HG03097 (cell line): ENCODE data around the gene CSKMT.
"Not testable (repeated sequence)": the region's sequence is repeated elsewhere in the genome, so short reads cannot be mapped to it uniquely, and the experiment has no call there.

Experiments used
- ATAC-seq: cut with Tn5 transposase; IDR thresholded peaks from one replicate; pipeline ENCODE4 v1.9.1; 2021; ENCODE audit not compliant: unreplicated experiment, low FRiP score

The CSKMT gene

DNA sequence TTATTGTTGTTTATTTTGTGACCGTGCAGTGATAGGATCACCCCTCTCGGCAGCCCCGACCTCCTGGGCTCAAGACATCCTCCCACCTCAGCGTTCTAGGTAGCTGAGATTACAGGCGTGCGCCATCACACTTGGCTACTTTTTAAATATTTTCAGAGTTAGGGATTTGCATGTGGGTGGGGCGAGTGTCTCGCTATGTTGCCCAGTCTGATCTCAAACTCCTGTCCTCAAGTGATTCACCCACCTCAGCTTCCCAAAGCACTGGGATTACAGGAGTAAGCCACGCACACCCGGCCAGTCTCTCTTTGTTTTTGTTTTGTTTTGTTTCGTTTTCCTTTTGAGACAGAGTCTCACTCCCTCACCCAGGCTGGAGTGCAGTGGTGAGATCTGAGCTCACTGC lies 10.8 kb upstream of the CSKMT start:
- ATAC-seq, result no peak

DNA sequence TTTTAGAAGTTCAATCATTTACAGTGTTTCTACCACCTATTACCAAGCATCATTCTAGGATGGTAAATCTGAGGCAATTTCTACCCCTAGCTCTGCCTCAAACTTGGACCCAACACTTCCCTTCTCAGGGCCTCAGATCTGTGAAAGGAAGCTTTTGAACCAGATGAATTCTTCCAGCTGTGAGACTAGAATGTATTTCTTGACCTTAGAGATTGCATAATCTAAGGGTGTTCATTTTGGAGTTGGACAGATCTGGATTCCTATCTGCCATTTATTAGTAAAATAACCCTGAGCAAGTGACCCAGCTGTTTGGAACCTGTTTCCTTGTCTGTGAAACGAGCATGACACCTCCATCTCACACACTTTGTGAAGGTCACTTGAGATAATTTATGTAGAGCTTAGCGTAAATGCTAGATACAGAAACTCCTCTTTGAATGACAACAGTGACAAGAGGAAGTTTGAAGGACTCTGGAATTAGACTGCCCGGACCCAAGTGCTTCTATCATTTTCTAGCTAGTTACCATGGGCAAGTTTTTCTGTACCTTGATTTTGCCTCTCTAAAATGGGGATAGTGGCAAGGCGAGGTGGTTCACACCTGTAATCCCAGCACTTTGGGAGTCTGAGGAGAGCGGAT lies 8.2 kb upstream of the CSKMT start:
- ATAC-seq, result no peak

DNA sequence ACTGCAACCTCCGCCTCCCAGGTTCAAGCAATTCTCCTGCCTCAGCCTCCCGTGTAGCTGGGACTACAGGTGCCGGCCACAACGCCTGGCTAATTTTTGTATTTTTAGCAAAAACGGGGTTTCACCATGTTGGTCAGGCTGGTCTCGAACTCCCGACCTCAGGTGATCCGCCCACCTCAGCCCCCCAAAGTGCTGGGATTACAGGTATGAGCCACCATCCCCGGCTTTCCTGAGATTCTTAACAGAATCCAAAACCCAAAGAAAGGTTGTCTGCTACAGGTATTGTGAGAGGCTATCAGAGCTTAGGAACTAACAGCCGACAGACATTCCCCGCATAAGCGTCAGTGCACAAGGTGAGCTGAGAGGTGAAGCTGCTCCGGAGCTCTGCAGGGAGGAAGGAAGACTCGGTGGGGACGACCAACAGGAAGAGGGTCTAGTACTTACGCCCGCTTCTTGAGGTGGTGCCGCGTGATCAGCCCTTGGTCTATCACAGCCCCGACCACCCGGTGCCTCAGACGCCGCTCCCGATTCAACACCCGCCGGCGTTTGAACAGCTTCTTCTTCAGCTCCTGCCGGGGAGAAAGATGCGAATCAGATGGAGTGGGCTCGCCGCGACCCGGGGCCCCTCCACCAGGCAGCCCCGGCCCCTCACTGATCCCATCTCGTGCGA lies 572 bp upstream of the CSKMT start:
- ATAC-seq, result peak; percentile 16

- peak; percentile 19 for ATAC-seq
These were observed 617 bp downstream of the CSKMT start for GRCh38 chr11:62665599-62666258.

DNA sequence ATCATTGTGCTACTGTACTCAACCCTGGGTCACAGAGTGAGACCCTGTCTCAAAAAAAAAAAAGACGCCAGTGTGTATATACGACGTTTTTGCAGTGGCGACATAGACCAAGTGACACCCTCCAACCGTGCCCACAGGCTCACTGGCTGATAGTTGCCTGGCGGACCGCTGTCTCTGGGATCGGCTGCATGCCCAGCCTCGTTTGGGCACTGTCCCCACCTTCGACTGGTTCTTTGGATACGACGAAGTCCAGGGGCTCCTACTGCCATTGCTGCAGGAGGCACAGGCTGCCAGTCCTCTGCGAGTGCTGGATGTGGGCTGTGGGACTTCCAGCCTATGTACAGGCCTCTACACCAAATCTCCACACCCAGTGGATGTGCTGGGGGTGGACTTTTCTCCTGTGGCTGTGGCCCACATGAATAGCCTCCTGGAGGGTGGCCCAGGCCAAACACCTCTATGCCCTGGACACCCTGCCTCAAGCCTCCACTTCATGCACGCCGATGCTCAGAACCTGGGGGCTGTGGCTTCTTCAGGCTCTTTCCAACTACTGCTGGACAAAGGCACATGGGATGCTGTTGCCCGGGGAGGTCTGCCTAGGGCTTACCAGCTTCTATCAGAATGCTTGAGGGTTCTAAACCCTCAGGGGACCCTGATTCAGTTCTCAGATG lies 1.3 kb downstream of the CSKMT start:
- ATAC-seq, result no peak

DNA sequence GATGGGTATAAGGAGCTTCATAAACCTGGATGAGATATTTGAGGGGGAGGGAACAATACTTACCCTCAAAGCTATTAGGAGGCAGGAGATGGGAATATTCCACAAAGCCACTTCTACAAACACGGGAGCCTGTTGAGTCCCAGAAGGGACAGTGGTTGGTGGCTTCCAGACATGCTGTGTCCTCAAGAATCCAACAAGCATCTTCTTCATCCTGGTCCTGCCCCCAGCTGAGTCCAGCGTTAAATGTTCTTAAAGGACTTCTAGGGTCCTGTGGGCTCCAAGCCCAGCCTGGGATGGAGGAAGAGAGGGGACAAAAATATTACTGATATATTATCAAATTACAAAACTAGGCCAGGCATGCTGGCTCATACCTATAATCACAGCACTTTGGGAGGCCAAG lies 2.3 kb downstream of the CSKMT start:
- no peak for ATAC-seq

GRCh38 chr11:62669420-62670161 lies 4.5 kb downstream of the CSKMT start:
- ATAC-seq, result no peak

- ATAC-seq, result no peak
These were observed 6.1 kb downstream of the CSKMT start for GRCh38 chr11:62671236-62671607.

- peak; percentile 41 for ATAC-seq
These were observed 6.7 kb downstream of the CSKMT start, which contains the start of the genes LBHD1 and UQCC3 for GRCh38 chr11:62671608-62672389. LBHD1 (minus strand) TSS chr11:62672267; CDS start chr11:62670031, 2,236 bp downstream. UQCC3 (plus strand) TSS chr11:62671673; CDS start chr11:62671746, 73 bp downstream.

DNA sequence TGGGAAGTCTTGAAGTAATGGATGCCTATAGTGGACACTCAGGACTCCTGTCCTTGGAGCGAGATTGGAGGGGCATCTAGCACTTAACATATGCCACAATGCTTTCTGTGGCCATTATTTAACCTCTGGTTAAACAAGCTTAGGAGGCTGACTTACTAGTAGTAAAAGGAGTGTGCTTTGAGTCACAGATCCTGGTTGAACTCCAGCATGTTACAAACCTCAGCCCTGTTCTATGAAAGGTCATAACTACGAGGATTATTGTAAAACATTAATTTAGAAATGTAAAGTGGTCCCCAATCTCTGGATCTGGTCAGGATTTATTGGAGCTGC lies 8.0 kb downstream of the CSKMT start:
- no peak for ATAC-seq

GRCh38 chr11:62675415-62675814 lies 10.3 kb downstream of the CSKMT start:
- not testable (repeated sequence) for ATAC-seq

DNA sequence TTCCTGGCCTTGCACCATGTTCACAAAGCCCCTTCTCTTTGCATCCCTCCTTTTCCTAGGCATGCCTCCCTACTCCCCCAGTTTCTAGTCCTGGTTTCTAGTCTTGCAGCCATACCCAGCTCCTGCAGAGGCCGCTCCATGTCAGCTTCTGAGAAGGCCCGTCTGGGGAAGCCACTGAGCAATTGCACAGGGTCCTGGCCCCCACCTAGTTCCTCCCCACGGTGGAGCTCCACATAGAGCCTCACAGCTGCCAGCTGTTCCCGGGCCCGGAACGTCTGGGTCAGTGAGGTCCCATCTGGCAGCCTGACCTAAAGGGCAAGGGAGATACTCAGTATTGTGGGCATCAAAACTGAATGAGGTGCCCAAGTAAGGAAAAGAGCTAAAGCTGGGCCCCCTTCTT lies 11.6 kb downstream of the CSKMT start:
- no peak for ATAC-seq

DNA sequence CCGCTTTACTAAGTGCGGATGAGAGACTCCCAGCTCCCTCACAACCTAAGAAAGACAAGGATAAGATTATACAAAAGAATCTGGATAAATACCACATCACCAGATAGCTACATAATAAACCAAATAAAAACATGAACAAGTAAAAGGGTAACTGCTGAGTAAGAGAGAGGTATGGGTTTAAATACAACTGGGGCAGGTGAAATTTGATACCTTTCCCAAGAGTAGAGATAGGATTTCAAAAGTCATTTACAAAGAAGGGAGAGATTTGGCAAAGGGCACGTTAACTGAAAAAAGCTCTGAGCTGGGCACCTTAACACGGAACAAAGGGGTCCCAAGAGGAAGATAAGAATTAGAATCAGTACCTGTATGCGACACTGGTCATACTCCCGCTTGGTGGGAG lies 12.0 kb downstream of the CSKMT start:
- ATAC-seq, result no peak

DNA sequence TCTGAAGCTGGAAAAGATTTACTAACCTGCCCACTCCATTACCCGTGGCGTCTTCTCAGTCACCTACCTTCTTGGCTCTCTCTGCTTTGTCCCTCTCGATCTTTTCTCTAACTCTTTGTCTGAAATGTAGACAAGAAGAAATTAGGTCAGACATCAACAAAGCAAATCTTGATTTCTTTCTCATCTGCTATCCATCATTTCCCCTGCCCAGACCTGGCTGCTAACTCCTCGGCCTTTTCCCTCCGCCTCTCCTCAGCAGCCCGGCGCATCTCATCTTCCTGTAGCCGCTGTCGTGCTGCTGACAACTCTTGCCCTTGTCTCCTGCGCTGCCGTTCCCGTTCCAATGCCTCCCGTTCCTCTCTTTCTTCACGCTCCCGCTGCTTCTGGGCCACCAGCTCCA lies 12.6 kb downstream of the CSKMT start:
- no peak for ATAC-seq

- no peak for ATAC-seq
These were observed 13.3 kb downstream of the CSKMT start for GRCh38 chr11:62678433-62678769.

- ATAC-seq, result no peak
These were observed 13.9 kb downstream of the CSKMT start, which contains the start of gene UBXN1 for GRCh38 chr11:62678770-62679696. UBXN1 (minus strand) TSS chr11:62679073; CDS start chr11:62678923, 150 bp downstream.

DNA sequence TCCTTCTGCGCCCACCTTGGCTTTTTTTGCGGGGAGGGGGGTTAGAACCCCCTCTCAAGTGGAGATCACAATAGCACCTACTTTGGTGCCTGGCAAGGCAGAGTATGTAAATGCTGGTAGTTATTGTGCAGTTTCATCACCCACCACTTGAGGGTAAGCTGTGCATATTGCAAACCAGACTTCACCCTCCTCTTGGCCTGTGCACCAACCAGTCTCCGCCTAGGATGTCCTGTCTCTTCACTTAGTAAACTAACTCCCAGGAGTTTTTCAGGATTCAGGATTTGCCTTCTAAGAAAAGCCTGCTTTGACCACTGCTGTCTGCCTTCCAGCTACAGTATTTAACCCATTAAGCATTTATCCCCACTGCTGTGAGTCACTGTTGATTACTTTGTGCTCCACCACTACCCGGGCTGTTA lies 15.7 kb downstream of the CSKMT start:
- peak; percentile 55 for ATAC-seq

DNA sequence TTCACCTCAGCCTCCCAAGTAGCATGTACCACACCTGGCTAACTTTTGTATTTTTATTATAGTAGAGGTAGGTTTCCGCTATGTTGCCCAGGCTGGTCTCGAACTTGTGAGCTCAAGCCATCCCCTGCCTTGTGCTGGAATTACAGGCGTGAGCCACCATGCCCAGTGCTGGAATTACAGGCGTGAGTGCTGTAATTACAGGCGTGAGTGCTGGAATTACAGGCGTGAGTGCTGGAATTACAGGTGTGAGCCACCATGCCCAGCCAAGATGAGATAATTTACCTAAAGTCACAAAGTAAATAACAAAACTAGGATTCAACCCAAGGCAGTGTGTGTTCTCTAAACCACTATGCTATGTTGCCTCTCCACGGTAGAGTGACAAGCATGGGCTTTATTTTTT lies 17.4 kb downstream of the CSKMT start:
- ATAC-seq, result no peak
